Gastroesophageal sphincter (tissue), 3 donors: ENCODE measurements around the gene MT1M.

Source experiments
- POLR2A ChIP-seq, 2 donors: fragments of 450-650 bp; IDR thresholded peaks; one replicate each; pipeline ENCODE4 v1.6.1; 2017; ENCODE audit warnings: antibody characterized with exemption in 2 of 2, mild to moderate bottlenecking in 2 of 2, moderate library complexity in 1 of 2
- POLR2AphosphoS5 ChIP-seq: sonication (generic); formaldehyde crosslinking; IDR thresholded peaks from one replicate; pipeline ENCODE4 v1.6.1; 2017; ENCODE audit warnings: antibody characterized with exemption
- TF ChIP-seq, protein P1 (sequence below), 4 experiments: fragments of 200-600 bp in 2 of 4; fragments of 450-650 bp in 2 of 4; sonication (generic) in 1 of 4; IDR thresholded peaks; one replicate each; pipeline ENCODE4 v1.5.1; 2017 to 2019; ENCODE audit warnings: antibody characterized with exemption in 4 of 4, mild to moderate bottlenecking in 2 of 4, moderate library complexity in 2 of 4

DNA sequence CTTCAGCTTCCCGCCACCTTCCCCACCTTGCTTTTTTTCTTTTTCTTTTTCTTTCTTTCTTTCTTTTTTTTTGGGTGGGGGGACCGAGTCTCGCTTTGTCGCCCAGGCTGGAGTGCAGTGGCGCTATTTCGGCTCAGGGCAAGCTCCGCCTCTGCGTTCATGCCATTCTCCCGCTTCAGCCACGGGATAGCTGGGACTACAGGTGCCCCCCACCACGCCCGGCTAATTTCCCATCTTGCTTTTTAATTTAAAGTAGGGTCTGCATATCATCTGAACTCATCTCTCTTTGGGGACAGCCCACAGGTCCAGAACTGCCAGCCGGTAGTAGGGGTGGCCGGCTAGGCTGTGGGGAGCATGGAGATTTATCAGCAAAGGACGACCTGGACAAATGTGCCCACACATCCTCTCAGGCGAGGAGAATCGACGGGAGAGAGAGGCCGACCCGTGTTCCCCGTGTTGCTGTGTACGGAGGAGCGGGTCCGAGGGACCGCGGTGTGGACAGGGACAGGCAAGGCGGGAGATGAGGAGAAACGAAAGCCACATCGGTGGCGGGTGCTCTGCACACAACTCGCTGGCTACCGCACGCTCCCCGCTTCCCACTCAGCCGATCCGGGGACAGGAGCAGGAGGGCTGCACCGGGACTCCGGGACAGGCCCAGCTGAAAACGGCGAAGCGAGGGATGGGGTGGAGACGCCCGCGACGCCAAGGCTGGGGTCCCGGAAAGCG lies 2.4 kb downstream of the MT1M start:
- TF ChIP-seq, protein P1, sequence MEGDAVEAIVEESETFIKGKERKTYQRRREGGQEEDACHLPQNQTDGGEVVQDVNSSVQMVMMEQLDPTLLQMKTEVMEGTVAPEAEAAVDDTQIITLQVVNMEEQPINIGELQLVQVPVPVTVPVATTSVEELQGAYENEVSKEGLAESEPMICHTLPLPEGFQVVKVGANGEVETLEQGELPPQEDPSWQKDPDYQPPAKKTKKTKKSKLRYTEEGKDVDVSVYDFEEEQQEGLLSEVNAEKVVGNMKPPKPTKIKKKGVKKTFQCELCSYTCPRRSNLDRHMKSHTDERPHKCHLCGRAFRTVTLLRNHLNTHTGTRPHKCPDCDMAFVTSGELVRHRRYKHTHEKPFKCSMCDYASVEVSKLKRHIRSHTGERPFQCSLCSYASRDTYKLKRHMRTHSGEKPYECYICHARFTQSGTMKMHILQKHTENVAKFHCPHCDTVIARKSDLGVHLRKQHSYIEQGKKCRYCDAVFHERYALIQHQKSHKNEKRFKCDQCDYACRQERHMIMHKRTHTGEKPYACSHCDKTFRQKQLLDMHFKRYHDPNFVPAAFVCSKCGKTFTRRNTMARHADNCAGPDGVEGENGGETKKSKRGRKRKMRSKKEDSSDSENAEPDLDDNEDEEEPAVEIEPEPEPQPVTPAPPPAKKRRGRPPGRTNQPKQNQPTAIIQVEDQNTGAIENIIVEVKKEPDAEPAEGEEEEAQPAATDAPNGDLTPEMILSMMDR (IDR thresholded peaks at IDR 0.05) = no peak
- TF ChIP-seq POLR2AphosphoS5 (no peak), POLR2A (IDR thresholded peaks at IDR 0.05) (peak in 1 of 2 donors; percentile 9)
